AG04450 (cell line): ENCODE results near the gene TRIM71. TPM values are rescaled to one million over a fixed set of nuclear protein-coding genes. Genes with fewer than 3 reads are reported as not detected.
A peak's percentile ranks its signal among the peaks of the same experiment; 100 is the strongest.
"Not testable (repeated sequence)": the region's sequence is repeated elsewhere in the genome, so short reads cannot be mapped to it uniquely, and the experiment has no call there.

Experiments
- CTCF ChIA-PET: fragments of 300-600, 350-600 bp; formaldehyde crosslinking; extraction: SDS; loops from one replicate; lab custom pipeline; 2022; ENCODE audit warnings: antibody characterized with exemption, inconsistent platforms; lab: Charles Lee
- POLR2A ChIA-PET: fragments of 350-600 bp; formaldehyde crosslinking; extraction: SDS; loops from one replicate; lab custom pipeline; 2021; ENCODE audit warnings: antibody characterized with exemption, inconsistent platforms; lab: Yijun Ruan, JAX
- DNase-seq: peaks from one replicate; pipeline ENCODE4 v3.0.0-alpha.2; 2011; ENCODE audit warnings: low read depth, low spot score
- H3K27ac ChIP-seq: one replicate; pipeline ENCODE4 v1.5.1; 2012; ENCODE audit warnings: low read depth, low read length, control low read depth
- H3K27me3 ChIP-seq: one replicate; pipeline ENCODE4 v1.6.0; 2012; ENCODE audit warnings: low read length; ENCODE audit not compliant: control insufficient read depth, insufficient read depth
- H3K4me3 ChIP-seq: 2 replicates; pipeline ENCODE4 v1.5.1; 2011; ENCODE audit warnings: mild to moderate bottlenecking, low read depth, low read length, control low read depth
- H3K9me3 ChIP-seq: 2 replicates; pipeline ENCODE4 v1.5.1; 2012; ENCODE audit warnings: low read length; ENCODE audit not compliant: control insufficient read depth, insufficient read depth
- CTCF ChIP-seq: IDR thresholded peaks from 2 replicates; pipeline ENCODE4 v1.5.1; 2011; ENCODE audit warnings: low read depth, low read length, control low read depth, inconsistent platforms
- polyA plus RNA-seq: library from polyadenylated mRNA; depleted of rRNA; stranded (reverse); fragments of >200 nt; gene quantifications from 2 replicates; pipeline ENCODE4 v1.2.3, GENCODE V29; 2011

The TRIM71 gene
- polyA plus RNA-seq, 1 experiment = not detected

GRCh38 chr3:32934150-32934742, 116.4 kb downstream of the TRIM71 start:
- POLR2A ChIA-PET = no interaction called here
- TF ChIP-seq CTCF = peak; percentile 79
- no peak for DNase-seq
- H3K27me3 ChIP-seq = peaks cover 2% of the 10 kb centered on the region
- H3K9me3 ChIP-seq = no peaks in the 10 kb centered on the region
- CTCF ChIA-PET = interaction anchor here (0.6 to 3.4 kb wide), 16 partner anchors 10 to 787 kb away, joined by 3 to 37 read pairs (median 4); no protein-coding TSS in a partner anchor
- no peak overlapping the region for H3K4me3 ChIP-seq
- H3K27ac ChIP-seq = no peak overlapping the region

GRCh38 chr3:32937331-32937730, 119.5 kb downstream of the TRIM71 start:
- ChIA-PET CTCF (interaction anchor here (0.6 to 1.2 kb wide), 2 partner anchors 10 to 203 kb away, joined by 3 read pairs; no protein-coding TSS in a partner anchor), POLR2A (no interaction called here)
- Histone ChIP-seq H3K4me3 (no peak overlapping the region), H3K9me3 (no peaks in the 10 kb centered on the region; the same call in 1 of the 2 replicates), H3K27me3 (peaks cover 2% of the 10 kb centered on the region), H3K27ac (no peak overlapping the region)
- no peak for TF ChIP-seq CTCF
- DNase-seq = no peak

GRCh38 chr3:32939531-32940284, 121.9 kb downstream of the TRIM71 start:
- H3K27me3 ChIP-seq, CTCF ChIA-PET, DNase-seq, H3K4me3 ChIP-seq, POLR2A ChIA-PET, H3K27ac ChIP-seq, H3K9me3 ChIP-seq: not testable (repeated sequence)

GRCh38 chr3:32940726-32941125, 122.9 kb downstream of the TRIM71 start:
- Histone ChIP-seq H3K9me3 (no peaks in the 10 kb centered on the region; the same call in 1 of the 2 replicates), H3K27me3 (peaks cover 2% of the 10 kb centered on the region), H3K4me3 (no peak overlapping the region), H3K27ac (no peak overlapping the region)
- POLR2A ChIA-PET = no interaction called here
- TF ChIP-seq CTCF = no peak
- CTCF ChIA-PET = no interaction called here
- no peak for DNase-seq

- no peak for TF ChIP-seq CTCF
- ChIA-PET POLR2A (no interaction called here), CTCF (no interaction called here)
- Histone ChIP-seq H3K4me3 (no peak overlapping the region), H3K27ac (no peak overlapping the region), H3K9me3 (no peaks in the 10 kb centered on the region; the same call in 1 of the 2 replicates), H3K27me3 (peaks cover 3% of the 10 kb centered on the region)
- DNase-seq = no peak
These were observed 127.3 kb downstream of the TRIM71 start for GRCh38 chr3:32945136-32945535.

- H3K27ac ChIP-seq, DNase-seq, CTCF ChIA-PET, H3K27me3 ChIP-seq, H3K9me3 ChIP-seq, H3K4me3 ChIP-seq, POLR2A ChIA-PET: not testable (repeated sequence)
These were observed 127.8 kb downstream of the TRIM71 start for GRCh38 chr3:32945598-32945997.
